PC-9 (cell line): ENCODE data around the gene SUN1.

Source experiments
- EZH2 ChIP-seq: fragments of 200-600 bp; sonication (generic); IDR thresholded peaks from 2 replicates; pipeline ENCODE4 v1.8.0; 2017; ENCODE audit warnings: antibody characterized with exemption, low read depth
- TF ChIP-seq, protein P1 (sequence below): fragments of 200-600 bp; sonication (generic); conservative IDR thresholded peaks from 2 replicates; pipeline ENCODE4 v1.6.1; 2017; ENCODE audit warnings: mixed run types, antibody characterized with exemption, mild to moderate bottlenecking, moderate library complexity

DNA sequence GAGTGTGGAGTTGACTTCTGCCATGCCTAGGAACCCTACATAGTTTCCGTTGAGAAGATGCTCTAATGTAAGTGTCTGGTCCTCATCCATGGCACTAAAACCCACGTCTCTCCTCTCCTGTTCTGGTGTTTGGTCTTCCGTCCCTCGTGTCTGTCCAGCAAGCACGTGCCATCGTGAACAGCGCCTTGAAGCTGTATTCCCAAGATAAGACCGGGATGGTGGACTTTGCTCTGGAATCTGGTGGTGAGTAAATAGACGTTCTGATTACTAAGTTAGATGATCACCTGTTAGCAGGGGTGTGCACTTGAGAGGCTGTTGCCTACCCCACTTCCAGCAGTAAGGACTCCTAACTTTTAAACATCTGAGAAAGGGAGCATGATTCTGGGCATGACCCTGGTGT is 28.9 kb downstream of the SUN1 start:
- TF ChIP-seq, protein P1, sequence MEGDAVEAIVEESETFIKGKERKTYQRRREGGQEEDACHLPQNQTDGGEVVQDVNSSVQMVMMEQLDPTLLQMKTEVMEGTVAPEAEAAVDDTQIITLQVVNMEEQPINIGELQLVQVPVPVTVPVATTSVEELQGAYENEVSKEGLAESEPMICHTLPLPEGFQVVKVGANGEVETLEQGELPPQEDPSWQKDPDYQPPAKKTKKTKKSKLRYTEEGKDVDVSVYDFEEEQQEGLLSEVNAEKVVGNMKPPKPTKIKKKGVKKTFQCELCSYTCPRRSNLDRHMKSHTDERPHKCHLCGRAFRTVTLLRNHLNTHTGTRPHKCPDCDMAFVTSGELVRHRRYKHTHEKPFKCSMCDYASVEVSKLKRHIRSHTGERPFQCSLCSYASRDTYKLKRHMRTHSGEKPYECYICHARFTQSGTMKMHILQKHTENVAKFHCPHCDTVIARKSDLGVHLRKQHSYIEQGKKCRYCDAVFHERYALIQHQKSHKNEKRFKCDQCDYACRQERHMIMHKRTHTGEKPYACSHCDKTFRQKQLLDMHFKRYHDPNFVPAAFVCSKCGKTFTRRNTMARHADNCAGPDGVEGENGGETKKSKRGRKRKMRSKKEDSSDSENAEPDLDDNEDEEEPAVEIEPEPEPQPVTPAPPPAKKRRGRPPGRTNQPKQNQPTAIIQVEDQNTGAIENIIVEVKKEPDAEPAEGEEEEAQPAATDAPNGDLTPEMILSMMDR, result no peak
- no peak for TF ChIP-seq EZH2
